DMS79 (cell line): ENCODE data around the gene STPG4.
"Not testable (repeated sequence)": the region's sequence is repeated elsewhere in the genome, so short reads cannot be mapped to it uniquely, and the experiment has no call there.

Experiments
- DNase-seq: peaks from one replicate; lab custom pipeline; 2025; lab: John Stamatoyannopoulos, UW

Gene STPG4

DNA sequence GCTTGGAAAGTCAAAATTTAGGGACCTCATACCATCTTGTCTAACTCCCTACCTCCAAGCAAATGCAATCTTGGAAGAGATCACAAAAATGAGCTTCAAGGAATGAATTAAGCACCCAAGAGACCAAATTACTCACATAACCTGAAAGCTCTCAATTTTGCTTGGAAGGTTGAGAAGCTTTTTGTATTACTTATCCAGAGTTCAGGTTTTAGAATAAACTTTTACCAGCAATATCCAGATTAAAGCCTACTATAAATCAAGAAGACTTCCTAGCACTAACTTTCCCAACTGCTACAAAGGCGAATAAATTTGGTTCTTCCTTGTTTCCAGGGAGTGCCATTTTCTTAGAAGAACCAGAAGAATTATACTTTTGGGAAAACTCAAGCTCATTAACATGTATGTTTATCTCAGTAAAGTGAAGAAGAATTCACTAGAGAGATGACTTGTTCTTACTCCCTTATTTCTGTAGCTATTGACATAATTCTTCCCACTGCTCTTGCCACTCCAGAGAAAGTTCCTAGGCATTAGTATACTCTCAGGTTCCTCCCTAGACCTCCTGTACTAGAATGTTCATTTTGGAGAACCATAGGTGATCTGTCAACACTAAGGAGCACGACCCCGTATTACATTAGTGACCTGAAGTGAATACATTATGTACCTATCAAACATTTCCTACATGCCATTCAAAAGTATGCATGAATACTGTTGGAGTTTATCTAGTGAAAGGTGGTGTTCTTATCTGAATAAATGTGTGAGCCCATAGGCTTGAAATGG lies 18.0 kb upstream of the STPG4 start:
- no peak for DNase-seq

DNA sequence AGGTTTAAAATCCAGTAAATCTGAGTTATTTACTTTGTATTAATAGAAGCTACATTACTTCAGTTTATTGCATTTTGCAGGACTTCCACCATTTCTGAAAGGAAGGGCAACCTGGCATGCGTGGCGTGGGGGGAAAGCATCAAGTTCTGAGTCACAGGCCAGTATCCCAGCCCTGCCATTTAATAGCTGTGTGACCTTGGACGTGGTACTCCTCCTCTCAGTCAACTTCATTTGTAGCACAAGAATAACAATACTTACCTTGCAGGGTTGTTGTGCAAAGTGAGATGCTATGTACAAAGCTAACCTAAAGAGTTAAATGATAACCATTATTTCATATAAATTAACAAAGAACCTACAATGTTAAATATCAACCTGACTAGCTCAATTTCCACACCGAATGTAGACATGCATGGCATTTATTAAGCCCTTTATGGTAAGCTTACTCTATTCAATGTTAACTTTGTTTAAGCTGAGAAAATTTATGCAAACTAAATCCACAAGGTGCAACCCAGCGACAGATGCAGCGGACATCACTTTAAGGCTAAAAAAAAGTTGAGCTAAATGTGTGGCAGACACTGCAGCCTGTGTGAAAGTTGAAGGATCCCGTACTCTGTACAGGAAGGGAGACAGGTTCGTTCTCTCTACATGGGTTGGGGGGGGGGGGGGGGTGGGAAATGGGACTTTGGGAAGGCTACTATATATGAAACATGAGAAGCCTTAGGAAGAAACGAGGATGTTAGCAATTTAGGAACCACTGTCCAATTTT lies 17.2 kb upstream of the STPG4 start:
- no peak for DNase-seq

DNA sequence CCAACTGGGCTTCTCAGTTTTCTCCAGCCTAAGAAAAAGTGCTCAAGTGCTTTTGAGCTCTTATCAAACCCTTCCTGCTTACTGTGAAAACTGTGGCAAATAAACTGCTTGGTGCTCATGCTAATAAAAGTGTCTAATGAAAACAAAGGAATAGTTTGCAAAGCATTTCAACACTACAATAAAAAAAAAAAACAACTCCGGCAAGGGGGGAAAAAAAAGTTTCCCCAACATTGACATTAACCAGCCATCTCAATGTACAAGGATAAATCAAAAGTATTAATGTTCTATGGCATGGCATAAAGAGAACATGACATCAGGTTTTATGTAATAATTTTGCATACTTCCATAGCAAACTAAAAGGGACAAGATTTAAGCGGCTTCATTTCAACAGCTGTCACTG lies 14.7 kb upstream of the STPG4 start:
- no peak for DNase-seq

DNA sequence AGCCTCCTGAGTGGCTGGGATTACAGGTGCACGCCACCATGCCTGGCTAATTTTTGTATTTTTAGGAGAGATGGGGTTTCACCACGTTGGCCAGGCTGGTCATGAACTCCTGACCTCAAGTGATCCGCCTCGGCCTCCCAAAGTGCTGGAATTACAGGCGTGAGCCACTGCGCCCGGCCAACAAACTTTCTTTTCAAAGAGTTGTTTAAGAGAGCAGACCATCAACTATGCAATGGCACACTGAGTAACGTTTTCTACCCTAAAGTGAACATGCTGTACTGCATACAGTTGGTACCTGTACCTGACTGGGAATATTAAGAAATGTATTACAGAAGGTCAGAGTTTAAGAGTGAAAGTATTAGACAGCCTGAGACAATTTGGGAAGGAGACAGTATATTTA lies 13.8 kb upstream of the STPG4 start:
- not testable (repeated sequence) for DNase-seq

- no peak for DNase-seq
These were observed 12.0 kb upstream of the STPG4 start for GRCh38 chr2:47167149-47167548.

DNA sequence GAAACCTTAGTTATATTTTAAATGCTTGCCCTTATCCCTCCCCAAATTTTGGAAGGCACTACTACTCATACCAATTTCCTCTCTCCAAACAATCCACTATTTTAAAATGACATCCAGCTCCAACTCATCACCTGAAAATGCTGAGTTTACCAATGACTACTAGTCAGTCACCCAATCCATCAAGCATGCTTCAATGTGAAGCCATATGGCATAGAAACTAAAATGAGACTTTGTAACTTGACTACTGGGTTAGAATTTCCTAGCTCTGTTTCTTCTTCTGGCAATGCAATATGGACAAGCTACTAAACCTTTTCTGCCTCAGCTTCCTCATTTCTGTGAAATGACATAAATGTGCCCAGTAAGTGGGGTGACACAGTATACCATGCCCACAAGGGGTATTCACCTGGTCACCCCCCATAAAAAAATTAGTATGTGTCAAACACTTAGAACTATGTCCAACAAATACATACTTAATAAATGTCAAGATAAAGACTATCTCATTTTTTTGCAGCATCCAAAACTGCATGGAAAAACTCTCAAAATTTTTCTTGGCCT lies 10.0 kb upstream of the STPG4 start:
- DNase-seq, result no peak

DNA sequence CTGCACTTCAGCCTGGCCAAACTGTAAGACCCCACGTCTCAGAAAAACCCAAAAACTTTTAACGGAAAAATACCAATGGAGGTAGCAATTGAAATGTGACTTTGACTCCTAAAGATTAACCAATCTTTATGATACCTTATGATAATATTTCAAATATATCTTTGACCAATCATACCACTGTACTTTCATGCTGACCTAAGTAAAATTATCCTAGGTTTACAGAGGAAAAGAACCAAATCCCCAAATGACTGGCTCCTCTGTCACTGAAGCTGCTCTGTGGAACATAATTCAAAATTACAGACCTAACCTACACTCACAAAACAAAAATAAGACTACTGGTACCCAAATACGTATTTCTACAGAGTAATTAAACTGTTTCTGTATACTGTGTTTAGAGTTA lies 7.7 kb upstream of the STPG4 start:
- no peak for DNase-seq

- DNase-seq, result no peak
These were observed 6.4 kb upstream of the STPG4 start for GRCh38 chr2:47161475-47161874.

GRCh38 chr2:47160660-47161059 lies 5.6 kb upstream of the STPG4 start:
- DNase-seq, result no peak

DNA sequence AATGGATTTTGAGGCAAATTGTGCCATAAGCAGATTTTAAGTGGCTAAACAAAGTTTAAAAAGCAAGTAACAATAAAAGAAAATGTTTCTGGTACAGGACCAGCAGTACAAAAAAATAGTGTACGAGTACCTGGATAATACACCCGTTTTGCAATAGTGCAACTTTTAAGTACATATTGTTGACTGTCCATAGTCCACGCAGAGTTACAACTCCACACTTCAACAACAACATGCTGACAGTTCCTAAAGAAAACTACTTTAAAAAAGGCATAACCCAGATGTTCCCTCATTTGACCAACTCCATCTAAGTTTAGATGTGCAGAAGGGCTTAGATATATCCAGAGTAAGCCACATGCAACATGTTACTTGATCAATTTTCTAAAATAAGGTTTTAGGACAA lies 5.1 kb upstream of the STPG4 start:
- DNase-seq, result no peak

DNA sequence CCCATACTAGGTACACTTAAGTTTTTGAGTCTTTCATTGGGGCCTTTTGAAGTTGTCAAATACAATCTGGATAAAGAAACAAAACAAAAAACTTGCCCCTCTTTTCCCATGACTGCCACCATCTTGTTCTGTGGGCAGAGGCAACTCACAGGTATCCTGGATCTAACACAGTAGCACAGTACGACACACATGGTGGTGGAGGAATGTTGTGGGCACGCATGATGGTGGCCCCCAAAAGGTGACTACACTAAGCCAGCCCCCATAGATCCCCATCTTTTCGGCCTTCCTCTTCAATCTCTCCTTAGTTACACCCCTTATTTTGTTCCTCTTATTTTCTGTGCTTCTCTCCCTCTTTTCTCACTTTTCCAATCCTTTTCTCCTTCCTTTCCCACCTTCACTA lies 4.5 kb upstream of the STPG4 start:
- no peak for DNase-seq

GRCh38 chr2:47158576-47158975 lies 3.5 kb upstream of the STPG4 start:
- DNase-seq, result no peak

DNA sequence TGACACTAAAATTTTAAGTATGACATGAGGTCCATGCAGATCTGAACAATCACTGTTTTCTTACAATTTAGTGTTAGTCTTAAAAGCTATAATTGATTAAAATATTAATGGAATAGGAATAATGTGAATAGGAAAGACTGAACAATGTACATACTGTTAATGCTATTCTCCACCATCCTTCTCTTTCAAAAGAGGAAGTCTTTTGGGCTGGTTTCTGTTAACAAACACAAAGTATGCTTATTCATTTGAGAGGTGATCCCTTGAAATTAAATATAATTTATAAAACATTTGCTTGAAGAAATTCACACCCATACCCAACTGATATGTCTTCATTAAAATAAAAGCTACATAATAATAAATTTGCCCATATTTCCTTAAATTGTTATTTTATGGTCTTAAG lies 2.3 kb downstream of the STPG4 start:
- DNase-seq, result no peak

GRCh38 chr2:47150175-47150574 lies 4.9 kb downstream of the STPG4 start:
- DNase-seq, result no peak

DNA sequence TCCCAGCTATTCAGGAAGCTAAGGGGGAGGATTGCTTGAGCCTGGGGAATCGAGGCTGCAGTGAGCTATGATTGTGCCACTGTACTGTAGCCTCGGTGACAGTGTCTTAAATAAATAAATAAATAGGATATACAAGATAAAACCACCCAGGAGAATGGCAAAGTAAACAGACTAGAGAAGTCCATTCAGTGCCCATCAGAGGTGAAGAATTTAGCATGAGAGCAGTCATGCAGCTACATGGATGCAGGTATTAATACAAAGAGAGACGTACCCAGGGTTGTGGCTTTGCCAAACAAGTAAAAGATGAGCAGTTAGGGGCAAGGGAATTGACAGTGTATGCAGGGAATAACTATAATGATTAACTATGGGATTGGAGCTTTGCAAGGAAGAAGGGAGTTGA lies 8.1 kb downstream of the STPG4 start:
- no peak for DNase-seq

GRCh38 chr2:47145466-47145865 lies 9.6 kb downstream of the STPG4 start:
- no peak for DNase-seq

GRCh38 chr2:47141520-47141919 lies 13.6 kb downstream of the STPG4 start:
- no peak for DNase-seq

GRCh38 chr2:47134386-47135090 lies 20.6 kb downstream of the STPG4 start:
- DNase-seq, result no peak

DNA sequence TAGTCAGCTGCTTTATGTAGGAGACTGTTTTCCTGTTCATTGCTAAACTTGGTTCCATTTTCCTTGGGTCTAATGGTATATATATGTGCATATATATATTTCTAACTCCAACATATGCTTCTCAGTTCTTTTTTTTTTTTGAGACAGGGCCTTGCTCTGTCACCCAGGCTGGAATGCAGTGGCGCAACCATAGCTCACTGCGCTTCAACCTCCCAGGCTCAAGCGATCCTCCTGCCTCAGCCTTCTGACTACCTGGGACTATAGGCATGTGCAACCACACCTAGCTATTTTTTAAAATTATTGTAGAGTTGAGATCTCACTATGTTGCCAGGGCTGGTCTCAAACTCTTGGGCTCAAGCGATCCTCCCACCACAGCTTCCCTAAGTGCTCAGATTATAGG lies 22.1 kb downstream of the STPG4 start:
- no peak for DNase-seq

- DNase-seq, result no peak
These were observed 25.9 kb downstream of the STPG4 start for GRCh38 chr2:47129191-47129706.

GRCh38 chr2:47128705-47129104 lies 26.4 kb downstream of the STPG4 start:
- DNase-seq, result no peak

DNA sequence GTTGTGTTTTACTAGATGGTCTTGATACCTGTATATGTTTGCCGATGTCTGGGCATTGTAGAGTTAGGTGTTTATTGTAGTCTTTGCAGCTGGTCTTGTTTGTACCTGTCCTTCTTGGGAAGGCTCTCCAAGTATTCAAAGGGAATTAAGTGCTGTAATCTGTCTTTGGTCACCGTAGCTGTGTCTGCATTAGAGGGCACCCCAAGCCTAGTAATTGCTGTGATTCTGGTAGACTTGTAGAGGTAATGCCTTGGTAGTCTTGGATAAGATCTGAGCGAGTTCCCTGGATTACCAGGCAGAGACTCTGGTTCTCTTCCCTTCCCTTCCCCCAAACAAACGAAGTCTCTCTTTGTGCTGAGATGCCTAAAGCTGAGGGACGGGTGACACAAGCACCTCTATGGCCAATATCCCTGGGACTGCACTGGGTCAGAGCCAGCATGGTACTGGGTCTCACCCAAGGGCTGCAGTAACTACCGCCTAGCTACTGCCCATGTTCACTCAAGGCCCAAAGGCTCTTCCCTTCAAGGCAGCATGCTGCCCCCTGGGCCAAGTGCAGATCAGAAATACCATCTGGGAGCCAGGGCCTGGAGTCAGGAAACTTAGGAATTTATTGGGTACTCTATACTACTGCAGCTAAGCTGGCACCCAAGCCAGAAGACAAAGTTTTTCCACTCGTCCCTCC lies 27.1 kb downstream of the STPG4 start:
- DNase-seq, result no peak
